Activated CD8-positive, alpha-beta memory T cell treated with anti-CD3 and anti-CD28 coated beads, Interleukin-2, amount 50 U/mL, for 1 hour (primary cell): Measurements from ENCODE around the gene LDHD.

Experiments used
- DNase-seq: peaks from one replicate; pipeline ENCODE4 v3.0.0-alpha.2; 2020; ENCODE audit errors: extremely low read depth

The LDHD gene

DNA sequence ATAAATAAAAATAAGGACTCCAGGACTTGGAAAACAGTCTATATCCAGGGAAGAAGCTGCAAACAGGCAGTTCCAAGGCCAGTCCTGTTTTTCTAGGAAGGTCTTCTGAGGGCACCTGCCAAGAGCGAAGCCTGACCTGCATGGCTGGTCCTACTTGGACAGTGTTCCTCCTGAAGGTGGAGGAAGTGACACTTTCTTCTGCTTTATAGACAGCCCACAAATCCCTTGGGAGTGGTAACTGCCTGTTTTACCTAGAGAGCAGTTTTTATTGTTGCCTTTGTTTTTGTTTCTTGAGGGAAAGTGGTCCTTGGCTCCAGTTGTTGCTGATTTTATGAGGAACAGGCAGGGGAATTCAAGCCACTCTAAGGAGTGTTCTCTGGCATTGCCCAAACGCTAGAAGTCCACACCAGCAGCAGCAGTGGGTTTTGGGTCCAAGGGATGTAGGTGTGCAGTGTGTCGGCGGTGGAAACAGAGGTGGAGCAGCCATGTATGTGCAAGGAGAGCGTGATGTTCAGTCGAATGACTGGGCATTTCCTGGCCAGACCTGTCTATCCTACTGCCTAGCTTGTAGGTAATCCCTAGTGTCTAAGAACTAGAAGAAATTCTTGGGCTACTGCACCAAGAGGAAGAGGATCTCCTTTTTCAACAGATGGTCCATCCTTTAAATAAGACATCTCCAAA is 35.3 kb downstream of the LDHD start:
- DNase-seq: no peak

DNA sequence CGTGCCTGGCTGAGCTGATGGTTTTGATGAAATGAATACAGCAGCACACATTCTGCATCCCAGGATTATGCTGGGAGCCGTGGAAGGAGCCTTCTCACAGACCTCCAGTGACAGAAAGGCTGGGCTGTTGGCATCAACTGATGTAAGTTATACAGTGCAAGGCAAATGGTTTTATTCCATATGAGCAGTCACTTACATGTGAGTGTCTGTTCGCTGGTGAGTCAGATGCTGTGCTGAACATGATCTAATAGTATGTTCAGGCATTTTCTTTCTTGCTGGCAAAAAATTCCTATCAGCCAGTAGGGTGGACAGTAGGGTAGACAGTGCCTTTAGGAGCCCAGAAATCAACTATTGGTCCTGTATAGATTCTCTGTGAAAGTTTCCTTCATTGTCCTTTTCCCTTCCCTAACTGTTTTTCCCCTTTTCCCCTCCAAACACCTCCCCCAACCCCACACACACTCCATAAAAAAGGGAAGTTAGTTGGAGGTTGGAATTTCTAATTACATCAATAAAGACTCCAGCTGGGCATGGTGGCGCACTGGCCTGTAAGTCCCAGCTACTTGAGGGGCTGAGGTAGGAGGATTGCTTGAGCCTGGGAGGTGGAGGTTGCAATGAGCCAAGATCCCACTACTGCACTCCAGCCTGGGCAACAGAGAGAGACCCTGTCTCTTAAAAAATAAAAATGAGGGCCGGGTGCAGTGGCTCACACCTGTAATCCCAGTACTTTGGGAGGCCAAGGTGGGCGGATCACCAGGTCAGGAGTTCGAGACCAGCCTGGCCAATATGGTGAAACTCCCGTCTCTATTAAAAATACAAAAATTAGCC is 36.2 kb downstream of the LDHD start:
- no peak for DNase-seq

DNA sequence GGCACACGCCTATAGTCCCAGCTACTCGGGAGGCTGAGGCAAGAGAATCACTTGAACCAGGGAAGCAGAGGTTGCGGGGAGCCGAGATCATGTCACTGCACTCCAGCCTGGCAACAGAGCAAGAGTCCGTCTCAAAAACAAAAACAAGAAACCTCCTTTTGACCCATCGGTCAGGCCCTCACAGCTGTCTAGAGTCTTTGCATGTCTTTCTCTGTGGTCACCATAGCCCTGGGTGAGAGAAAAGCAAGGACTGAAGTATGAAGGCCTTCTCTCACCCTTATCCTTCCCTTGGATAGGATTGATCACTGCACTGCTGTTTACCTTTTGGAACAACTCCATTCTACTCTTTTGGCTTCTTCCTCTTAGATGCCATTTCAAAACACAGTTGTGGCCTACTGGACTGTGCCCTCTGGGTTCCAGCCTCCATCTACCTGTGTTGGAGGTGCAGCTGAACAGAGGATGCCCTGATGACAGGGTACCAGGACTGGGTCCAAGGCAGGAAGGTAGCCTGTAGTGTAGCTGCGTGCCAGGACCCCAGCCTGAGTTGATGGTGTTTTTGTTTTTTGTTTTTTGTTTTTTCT is 37.1 kb downstream of the LDHD start:
- DNase-seq: no peak

DNA sequence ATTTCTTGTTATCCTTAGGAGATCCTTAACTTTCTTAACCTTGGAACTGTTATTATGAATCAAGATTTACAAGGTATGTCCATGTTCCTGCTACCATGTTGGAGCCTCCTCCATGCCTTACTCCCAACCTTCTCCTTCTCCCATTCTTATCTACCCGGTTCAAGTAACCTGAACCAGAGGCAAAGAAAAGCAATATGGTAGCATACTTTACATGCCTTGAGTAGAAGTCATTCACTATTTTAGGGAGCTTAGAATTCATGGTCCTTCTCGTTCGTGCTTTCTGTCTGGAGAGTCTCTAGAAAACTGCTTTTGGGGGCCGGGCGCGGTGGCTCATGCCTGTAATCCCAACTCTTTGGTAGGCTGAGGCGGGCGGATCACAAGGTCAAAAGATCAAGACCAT is 37.7 kb downstream of the LDHD start:
- DNase-seq: no peak

DNA sequence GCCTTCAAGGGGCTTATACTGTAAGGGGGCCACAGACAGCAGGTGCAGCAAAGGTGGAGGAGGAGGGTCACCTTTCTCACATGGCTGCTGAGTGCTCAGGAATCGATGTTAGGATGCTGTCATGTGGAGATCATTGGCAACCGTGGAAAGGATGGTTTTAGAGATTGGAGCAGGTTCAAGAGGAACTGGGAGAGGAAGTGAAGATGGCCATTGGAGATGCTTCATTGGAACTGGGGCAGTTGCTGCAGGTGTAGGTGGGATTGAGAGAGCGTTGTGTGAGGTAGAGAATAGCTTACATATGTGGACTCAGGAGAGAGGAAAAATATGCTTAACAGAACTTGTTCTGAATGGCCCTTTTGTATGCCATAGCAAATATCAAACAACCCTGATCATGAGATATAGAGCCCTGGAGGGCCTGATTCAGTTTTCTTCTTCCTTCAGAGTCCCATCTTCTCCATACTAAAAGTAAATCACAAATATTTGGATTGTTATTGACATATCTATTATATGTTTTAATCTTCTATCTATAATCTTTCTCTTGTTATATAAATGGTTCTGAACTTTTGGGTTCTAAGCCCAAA is 40.8 kb downstream of the LDHD start:
- no peak for DNase-seq

DNA sequence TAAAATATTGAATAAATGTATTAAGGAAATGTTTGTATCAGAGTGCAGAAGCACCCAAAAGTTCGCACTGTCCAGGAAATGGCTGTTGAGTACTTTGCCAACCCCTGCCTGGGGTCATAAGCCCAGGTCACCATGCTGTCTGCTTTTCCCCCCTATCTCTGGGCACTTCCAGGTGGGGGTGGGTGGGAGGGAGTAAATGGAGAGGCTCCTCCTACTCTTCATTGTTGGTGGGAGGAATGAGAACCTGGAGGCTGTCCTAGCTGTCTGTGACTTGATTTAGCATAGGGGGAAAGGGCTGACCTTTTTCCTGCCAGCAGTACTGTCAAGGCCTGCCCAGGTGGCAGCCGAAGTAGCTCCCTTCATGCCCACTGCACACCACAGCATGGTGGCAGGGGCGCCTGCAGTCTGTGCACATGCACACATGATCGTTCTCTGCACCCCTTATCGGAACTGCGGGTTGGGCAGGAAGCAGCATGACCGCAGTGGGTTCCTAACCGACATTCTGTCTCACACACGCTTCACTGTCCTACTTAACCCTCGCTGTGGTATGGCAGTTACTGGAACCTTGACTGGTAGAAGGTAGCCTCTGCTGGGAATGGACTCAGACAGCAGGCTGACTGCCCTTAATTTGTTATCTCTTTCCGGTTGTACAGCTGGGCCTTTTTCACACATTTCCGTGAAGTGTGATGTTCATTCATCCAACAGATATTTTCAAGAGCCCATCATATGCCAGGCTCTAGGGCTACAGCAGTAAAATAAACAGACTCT is 41.5 kb downstream of the LDHD start:
- peak; percentile 52 for DNase-seq

DNA sequence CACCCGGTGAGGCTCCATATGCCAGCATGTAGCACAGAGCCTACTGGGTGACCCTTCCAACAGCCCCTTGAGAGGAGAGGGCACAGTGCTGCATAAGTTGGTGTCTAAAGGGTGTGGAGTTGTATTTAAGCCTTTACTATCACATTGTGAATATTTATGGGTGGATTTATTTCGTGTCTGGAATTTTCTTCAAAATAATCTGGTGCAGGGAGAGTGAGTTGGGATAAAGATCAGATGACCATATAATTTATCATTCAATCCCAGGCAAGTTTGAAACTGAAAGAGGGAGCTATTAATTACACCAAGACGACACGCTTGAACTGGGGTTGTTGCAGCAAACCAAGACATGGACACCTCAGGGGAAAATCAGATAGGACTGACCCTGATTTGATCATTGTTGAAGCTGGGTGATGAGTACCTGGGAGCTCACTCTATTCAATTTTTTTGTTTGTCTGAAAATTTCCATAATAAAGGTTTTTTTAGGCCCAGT is 42.2 kb downstream of the LDHD start:
- no peak for DNase-seq

DNA sequence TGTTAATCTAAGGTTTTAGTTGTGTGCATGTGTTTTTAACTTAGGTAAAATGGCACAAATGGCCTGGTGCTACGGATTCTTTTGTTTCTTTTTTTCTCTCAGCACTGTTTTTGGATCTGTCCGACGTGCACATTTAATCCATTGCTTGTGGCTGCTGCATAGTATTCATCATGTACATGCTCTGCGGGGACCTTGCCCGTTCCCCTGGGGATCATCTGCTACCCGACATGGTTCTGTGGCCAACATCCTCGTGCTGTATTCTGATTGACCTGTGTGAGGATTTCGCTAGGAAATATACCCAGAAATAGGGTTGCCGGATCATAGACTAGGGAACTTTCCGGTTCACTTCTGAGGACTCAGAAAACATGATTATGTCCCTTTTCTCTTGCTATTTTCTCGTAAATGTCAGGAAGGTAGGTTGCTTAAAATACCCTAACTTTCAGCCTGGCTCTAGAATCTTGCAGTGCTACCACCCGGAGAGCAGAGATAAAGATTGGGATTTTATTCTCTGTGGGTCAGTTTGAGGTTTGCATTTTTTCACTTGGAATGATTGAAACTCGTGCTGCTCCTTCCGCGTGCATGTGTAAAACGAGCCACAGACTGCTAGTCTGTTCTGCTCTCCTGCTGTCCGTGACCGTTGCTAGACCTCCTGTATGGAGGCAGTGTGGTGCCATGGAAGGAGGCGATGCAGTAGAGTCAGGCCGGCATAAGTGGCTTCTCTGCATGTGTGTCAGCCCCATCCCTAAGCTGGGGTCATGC is 42.9 kb downstream of the LDHD start:
- no peak for DNase-seq

DNA sequence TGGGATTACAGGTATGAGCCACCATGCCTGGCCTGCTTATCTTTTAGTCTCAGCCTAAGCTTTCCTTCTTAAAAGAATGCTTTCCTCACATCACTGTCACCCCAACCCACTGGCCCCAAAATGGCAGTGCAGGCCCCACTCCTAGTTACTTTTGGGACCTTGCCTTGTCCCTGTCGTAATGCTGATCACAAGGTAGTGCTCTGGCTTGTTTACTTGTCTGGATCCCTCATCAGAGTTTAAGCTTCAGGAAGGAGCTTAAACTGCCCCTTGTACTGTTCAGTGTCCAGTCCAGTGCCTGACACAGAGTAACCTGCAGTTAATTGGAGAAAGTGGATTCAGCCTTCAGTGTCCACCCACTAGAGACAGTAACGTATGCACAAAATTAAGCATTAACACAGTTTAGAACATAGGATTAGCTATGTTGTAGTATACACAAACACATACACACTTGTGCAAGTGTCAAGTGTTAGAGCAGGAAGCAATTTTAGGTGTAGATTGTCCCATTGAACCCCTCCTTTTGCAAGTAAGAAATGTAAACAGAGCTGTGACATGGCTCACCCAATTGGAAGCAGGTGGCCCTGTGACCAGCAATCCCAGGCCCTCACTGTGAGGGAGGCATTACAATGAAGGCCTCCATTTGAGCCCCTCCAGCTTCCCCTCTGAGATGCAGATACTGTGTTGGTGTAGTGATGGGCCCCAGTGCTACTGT is 44.2 kb downstream of the LDHD start:
- DNase-seq: no peak

DNA sequence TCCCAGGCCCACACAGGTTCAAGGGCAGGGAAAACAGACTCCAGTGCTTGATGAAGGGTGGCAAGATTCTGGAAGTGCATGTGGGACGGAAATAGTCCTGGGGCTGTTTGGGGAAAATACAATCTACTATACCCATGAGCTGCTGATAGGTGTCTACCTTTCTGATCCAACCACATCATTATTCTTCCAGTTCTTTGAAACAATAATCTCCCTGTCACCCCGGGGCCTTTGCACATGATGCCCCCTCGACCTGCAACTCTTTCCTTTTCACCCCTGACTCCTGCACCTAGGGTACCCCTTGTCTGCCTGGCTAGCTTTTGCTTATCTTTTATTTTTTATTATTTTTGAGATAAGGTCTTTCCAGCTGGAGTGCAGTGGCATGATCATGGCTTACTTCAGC is 45.0 kb downstream of the LDHD start:
- DNase-seq: no peak

DNA sequence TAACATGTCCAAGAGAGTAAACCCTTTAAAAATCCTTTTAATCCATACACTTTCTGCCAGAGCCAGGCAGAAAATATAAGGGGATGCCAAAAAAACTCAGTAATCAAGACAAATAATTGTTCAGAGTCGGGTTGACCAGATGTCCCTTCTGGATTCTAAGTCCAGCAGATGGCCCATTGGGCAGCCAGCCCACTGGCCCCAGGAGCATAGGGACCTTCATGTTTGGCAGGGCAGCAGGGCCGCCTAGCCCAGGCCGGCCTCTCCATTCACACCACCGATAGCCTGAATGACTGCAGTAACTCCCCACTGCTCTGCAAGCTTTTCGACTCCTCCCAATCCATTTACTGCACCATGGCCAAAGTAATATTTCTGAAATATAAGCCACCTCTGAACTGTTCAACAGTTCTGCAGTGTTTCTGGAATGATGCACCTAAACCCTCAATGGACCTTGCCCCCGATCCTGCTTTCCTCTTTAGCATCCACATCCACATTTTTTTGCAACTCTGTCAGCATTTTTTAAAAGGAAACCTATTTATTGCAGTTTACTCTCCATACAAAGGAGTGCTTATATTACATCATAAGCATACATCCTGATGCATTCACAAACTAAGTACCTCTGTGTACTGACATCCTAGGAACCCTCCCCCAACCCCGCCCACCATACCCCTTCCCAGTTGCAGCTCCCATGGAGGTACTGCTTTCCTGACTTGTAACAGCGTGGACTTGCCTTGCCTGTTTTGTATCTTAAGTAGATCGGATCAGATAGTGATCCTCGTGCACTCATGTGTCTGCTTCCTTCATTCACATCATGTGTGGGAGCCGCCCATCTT is 46.4 kb downstream of the LDHD start:
- DNase-seq: no peak

DNA sequence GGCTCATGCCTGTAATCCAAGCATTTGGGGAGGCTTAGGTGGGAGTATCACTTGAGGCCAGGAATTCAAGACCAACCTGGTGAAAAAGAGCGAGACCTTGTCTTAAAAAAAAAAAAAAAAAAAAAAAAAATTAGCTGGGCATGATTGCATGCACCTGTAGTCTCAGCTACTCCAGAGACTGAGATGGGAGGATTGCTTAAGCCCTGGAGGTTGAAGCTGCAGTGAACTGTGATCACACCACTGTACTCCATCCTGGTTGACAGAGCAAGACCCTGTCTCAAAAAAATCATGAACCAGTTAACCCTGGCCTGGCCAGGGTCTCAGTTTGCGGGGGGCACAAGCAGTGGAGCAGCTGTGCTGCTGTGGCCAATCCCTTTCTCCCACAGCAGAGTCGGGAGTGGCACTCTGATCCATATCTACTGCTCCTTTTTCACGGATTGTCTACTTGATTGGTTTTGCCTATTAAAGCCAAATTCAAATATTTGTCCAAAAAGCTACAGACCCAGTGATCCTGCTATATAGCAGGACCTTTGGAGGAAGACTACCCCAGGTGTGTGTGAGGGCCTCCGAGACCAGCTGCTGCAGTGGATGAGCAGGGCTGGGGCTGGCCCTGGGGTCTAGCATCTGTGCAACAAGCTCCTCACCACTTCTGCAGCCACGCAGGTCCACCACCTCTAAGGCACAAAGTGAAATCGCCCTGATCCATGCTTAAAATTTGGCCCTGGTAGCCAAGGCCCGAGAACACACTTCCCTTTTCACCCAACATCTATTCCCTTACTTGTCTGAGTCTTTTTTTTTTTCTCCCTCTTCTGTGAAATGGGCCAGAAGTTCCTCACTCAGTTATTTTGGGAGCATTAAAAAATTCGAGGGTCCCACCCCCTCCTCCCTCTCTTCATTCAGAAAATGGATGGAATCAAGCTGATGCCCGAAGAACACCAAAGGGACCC is 48.2 kb downstream of the LDHD start:
- no peak for DNase-seq

DNA sequence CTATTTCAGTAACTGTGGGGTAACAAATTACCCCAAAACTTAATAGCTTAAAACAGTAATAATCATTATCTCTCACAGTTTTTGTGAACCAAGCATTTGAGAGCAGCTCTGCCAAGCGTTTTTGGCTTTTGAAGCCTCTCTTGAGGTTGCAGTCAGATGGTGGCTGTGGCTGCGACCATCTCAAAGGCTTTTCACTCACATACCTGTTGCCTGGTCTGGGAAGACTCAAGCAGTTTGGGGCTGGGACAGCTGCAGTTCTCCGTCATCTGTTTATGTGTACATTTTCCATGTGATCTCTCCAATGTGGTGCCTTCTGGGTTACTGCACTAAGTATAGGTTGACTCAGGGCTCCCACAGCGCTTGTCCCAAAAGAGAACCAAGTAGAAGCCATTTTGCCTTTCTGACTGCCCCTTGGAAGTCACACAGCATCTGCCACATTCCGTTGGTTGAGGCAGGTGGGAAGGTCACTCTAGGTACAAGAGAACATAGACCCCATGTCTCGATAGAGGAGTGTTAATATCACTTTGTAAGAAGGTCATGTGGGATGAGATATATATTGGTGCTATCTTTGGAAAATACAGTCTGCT is 49.6 kb downstream of the LDHD start:
- no peak for DNase-seq

DNA sequence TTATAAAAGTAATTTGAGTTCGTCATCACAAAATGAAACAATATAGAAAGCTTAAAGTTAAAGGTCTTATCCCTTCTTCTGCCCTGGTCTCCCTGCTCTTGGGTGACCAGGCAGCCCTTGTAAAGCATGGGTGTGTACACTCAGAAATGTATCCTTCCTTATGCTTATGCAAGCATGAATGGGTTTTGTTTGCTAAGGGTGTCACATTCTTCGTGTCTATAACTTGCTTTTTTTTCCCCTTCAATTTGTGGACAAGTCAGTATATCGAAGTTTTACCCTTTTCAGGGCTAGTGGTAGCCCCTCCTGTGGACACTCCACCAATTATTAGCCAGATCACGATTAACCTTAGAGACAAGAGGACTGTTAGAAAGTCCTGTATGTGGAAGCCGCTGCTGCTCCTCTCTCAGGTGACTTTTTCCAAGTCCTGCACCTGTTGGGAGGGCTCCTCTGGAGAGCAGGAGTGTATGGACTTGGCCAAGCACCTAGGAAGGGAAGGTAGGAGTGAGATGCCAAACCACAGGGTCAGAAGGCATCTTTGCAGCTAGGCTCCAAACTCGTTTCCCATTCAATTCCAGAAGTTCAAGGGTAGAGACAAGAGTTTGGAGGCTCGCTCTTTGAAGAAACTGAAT is 50.9 kb downstream of the LDHD start:
- no peak for DNase-seq

DNA sequence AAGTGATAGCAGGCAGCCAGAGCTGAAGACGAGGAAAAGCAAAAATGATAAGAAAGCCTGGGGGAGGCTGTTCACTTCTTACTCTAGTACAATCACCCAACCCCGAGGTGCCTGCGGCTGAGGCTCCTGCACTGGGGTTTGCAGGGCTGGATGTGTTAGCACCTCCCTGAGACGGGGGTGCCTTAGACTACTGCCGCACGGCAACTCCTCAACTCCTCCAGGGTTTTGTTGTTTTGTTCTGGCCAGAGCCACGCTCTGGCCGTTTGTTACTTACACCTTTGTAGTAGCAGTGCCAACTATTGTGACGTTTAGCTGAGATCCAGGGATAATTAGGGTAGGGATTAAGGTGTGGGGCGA is 51.5 kb downstream of the LDHD start:
- no peak for DNase-seq

DNA sequence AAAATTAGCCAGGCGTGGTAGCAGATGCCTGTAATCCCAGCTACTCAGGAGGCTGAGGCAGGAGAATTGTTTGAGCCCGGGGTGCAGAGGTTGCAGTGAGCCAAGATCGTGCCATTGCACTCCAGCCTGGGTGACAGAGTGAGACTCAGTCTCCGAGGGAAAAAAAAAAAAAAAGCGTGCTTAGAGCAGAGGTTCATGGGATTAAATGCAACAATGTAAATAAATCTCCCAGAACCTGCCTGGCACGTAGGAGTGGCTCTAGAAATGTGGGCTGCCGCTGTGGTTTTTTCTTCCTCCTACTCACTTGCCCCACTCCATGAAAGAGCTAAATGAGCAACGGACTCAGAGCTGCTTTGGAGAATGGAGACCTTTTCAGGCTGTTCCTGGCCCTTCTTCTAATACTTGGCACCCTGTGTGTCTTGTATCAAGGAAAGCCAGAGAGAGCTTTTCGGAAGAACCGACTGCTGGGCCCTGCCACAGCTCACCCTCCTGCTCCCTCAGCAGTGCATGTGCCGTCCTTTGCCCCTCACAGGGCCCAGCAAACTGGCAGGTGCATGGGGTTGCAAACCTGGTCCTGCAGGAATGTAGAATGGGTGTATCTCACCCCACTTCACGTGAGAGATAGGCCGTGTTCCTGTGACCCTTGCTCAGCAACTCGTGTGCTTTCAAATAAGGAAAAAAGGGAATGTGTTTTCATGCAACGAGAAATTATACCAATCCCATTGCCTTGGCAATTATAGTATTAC is 52.0 kb downstream of the LDHD start:
- DNase-seq: no peak

DNA sequence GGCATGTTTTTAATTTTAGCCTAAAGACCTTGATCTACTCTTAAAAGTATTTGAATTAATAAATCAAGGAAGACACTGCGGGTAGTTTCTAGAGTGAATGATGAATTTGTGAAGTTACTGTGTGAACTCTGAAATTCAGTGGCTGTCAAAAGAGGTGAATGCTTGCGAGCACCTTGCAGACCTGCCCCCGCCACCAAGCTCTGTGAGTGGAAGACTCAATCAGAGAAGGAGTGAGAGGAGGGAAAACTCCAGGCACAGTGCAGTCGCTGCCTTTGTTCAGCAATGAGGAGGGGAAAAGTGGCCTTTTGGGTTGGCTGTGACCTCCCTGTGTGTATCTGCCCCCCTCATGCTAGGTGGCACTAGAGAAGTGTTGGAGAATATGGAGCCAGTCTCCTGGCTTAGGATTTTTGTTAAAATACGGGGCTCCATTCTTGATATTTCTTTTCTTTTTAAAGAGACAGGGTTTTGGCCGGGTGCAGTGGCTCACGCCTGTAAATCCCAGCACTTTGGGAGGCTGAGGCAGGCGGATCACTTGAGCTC is 53.0 kb downstream of the LDHD start:
- DNase-seq: no peak
